Peyer's patch (tissue), 4 donors: Measurements from ENCODE around the gene MIER2. TPM values are rescaled to one million over a fixed set of nuclear protein-coding genes. Genes with fewer than 3 reads are reported as not detected.
A peak's percentile ranks its signal among the peaks of the same experiment; 100 is the strongest.

Experiments used
- DNase-seq, 3 donors: peaks; one replicate each; pipeline ENCODE4 v3.0.0-alpha.2; 2017 to 2019
- H3K27ac ChIP-seq, 4 donors: fragments of 200-600 bp; sonication (generic); one replicate each; pipeline ENCODE4 v1.5.1; 2016 to 2019
- H3K27me3 ChIP-seq, 2 donors: fragments of 200-600 bp; sonication (generic); one replicate each; pipeline ENCODE4 v1.5.1; 2019
- H3K36me3 ChIP-seq, 3 donors: fragments of 200-600 bp; sonication (generic); one replicate each; pipeline ENCODE4 v1.5.1; 2016 to 2019
- H3K4me1 ChIP-seq, 4 donors: fragments of 200-600 bp; sonication (generic); one replicate each; pipeline ENCODE4 v1.5.1; 2016 to 2019
- H3K4me3 ChIP-seq, 4 donors: fragments of 200-600 bp; sonication (generic); 1 replicate in 3 of 4; 2 replicates in 1 of 4; pipeline ENCODE4 v1.5.1; 2016 to 2019; ENCODE audit warnings: mild to moderate bottlenecking in 1 of 4
- H3K9me3 ChIP-seq, 4 donors: fragments of 200-600 bp; sonication (generic); one replicate each; pipeline ENCODE4 v1.5.1; 2016 to 2019; ENCODE audit warnings: mild to moderate bottlenecking in 1 of 4
- POLR2A ChIP-seq, 2 donors: fragments of 450-650 bp; IDR thresholded peaks; one replicate each; pipeline ENCODE4 v1.5.1; 2017; ENCODE audit warnings: antibody characterized with exemption in 2 of 2, mild to moderate bottlenecking in 2 of 2, moderate library complexity in 2 of 2
- total RNA-seq, 4 donors: library from RNA; depleted of rRNA; stranded (reverse); fragments of >200 nt; gene quantifications; one replicate each; pipeline ENCODE4 v1.1.0, GENCODE V29; 2016
- TF ChIP-seq, protein P1 (sequence below), 6 experiments: fragments of 450-650 bp in 4 of 6; fragments of 200-600 bp in 2 of 6; sonication (generic) in 1 of 6; IDR thresholded peaks; one replicate each; pipeline ENCODE4 v1.5.1; 2017 to 2019; ENCODE audit warnings: antibody characterized with exemption in 6 of 6, mild to moderate bottlenecking in 3 of 6, moderate library complexity in 1 of 6

MIER2 gene
- total RNA-seq, 4 donors from 2014 or later, result 6.0 to 27.3 (median 20.9) TPM

DNA sequence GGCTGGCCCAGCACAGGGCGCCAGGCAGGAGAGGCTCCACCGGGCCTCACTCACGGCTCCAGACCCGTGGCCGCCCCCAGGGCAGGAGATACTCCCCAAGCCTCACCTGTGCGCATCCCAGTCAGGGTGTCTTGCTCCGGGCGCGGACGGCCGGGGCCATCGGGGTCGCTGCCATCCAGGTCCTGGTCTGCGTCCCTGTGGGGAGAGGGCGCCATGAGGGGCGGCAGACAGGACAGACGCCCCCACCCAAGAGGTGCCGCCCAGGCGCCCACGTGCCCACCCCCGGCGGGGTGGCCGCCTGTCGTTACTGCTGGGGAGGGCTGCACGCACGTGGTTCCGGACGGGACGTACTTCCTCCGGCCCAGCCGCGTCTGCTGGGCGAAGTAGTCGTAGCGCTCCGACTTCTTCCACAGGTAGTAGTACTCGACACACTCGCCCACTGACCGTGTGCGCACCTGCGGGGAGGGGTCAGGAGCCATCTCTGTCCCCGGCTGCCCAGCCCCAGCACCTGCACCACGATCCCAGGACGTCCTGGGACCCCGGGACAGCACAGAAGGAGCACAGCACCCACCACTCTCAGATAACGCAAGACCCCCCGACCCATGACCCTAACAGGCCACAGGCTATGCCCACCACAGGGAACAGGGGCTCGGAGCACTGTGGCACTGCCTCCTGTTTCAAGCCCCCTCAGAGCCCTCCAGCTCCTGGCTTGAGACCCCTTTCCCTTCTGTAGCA, 36.0 kb downstream of the MIER2 start:
- Histone ChIP-seq H3K9me3 (no peaks in the 10 kb centered on the region), H3K4me3 (peak overlapping the region in 1 of 4 donors; percentile 2), H3K27ac (no peak overlapping the region), H3K27me3 (no peaks in the 10 kb centered on the region), H3K4me1 (no peaks in the 10 kb centered on the region), H3K36me3 (peaks cover 0 to 59% (median 0%) of the 10 kb centered on the region in 3 donors)
- DNase-seq, result peak in 1 of 3 donors; percentile 38
- TF ChIP-seq, protein P1, sequence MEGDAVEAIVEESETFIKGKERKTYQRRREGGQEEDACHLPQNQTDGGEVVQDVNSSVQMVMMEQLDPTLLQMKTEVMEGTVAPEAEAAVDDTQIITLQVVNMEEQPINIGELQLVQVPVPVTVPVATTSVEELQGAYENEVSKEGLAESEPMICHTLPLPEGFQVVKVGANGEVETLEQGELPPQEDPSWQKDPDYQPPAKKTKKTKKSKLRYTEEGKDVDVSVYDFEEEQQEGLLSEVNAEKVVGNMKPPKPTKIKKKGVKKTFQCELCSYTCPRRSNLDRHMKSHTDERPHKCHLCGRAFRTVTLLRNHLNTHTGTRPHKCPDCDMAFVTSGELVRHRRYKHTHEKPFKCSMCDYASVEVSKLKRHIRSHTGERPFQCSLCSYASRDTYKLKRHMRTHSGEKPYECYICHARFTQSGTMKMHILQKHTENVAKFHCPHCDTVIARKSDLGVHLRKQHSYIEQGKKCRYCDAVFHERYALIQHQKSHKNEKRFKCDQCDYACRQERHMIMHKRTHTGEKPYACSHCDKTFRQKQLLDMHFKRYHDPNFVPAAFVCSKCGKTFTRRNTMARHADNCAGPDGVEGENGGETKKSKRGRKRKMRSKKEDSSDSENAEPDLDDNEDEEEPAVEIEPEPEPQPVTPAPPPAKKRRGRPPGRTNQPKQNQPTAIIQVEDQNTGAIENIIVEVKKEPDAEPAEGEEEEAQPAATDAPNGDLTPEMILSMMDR (IDR thresholded peaks at IDR 0.05), result no peak
- no peak for TF ChIP-seq POLR2A (IDR thresholded peaks at IDR 0.05)

DNA sequence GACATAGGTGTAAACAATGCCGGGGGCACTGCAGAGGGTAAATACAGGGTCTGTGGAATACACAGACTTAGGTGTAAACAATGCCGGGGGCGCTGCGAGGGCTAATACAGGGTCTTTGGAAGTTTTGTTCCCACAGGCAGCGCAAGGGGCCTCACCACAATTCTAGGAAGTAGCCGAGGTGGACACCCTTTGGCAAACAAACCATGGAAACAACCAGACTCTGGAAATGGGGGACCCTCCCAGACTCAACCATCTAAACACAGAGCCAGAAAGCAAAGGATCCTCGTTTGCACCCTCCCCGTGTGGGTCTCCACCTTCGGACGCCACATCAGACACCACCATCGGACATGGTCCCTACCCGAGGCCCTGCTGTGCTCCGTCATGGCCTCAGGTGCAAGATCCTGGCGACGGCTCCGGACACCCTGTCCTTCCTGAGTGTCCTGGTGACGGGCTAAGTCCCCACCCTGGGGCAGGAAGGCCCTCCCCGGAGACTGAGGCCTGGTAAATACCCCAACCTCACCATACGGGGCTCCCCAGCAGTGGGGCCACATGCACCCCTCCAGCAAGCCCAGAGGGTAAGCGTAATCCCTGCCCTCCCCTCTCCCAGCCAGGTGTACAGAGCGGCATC, 36.7 kb downstream of the MIER2 start:
- Histone ChIP-seq H3K9me3 (no peaks in the 10 kb centered on the region), H3K27me3 (no peaks in the 10 kb centered on the region), H3K27ac (no peak overlapping the region), H3K36me3 (peaks cover 0 to 52% (median 0%) of the 10 kb centered on the region in 3 donors), H3K4me1 (no peaks in the 10 kb centered on the region), H3K4me3 (peak overlapping the region in 1 of 4 donors; percentile 2)
- TF ChIP-seq POLR2A (IDR thresholded peaks at IDR 0.05), result no peak
- TF ChIP-seq, protein P1 (IDR thresholded peaks at IDR 0.05), result no peak
- DNase-seq, result peak in 1 of 3 donors; percentile 42

DNA sequence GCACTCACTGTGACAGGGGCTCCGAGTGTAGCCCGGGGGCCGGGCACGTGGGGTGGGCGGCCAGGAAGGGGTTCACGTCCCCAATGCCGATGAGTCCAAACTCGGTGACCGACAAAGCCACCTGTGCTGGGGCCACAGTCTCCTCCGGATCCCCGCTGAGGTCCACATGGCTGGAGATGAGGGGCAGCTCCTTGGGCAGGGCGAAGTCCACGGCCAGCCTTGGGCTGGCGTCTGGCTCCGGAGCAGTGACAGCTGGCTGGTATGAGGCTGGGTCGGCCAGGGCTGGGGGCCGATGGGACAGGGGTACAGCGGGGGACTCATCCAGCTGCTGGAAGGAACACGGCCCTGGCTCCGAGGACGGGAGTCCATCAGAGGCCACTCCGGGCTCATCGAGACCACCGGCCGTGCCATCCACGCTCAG, 37.5 kb downstream of the MIER2 start:
- Histone ChIP-seq H3K27me3 (no peaks in the 10 kb centered on the region), H3K36me3 (peaks cover 0 to 52% (median 0%) of the 10 kb centered on the region in 3 donors), H3K27ac (no peak overlapping the region), H3K4me3 (no peak overlapping the region), H3K4me1 (no peaks in the 10 kb centered on the region), H3K9me3 (no peaks in the 10 kb centered on the region)
- peak in 1 of 3 donors; percentile 43 for DNase-seq
- TF ChIP-seq, protein P1 (IDR thresholded peaks at IDR 0.05), result no peak
- no peak for TF ChIP-seq POLR2A (IDR thresholded peaks at IDR 0.05)

DNA sequence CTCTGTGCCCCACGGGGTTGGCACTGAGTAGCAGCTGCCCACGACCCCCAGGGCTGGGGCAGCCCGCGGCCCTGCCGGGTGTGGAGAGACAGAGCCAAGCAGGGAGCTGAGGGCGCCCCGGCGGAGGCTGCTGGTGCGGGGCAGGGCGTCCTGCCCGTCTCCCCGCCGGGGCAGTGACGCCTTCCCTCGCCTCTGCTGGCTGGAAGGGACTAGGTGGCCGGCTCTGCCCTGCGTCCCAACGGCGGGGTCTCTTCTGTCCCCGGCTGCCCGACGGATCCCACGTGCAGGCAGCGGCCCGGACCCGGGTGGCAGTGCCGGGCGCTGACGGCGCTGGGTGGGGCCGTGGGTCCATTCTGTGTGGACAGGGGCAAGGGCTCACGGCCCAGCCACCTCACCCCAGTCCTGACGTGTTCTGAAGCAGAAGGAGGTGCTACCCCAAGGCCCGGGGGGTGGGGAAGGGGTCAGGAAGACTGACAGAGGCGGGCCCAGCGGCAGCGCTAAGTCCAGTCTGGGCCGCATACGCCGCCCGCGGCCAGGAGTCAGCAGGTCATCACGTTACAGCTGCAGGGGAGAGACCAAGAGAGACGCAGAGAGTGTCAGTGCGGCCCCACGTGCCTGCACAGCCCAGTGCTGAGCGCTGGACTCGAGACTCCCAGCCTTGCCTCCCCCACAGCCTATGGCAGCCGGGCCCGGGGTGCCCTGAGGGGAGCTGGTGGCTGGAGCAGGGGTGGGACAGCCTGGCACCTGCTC, 38.3 kb downstream of the MIER2 start:
- Histone ChIP-seq H3K9me3 (no peaks in the 10 kb centered on the region), H3K4me1 (no peaks in the 10 kb centered on the region), H3K36me3 (peaks cover 0 to 44% (median 0%) of the 10 kb centered on the region in 3 donors), H3K4me3 (no peak overlapping the region), H3K27ac (no peak overlapping the region), H3K27me3 (no peaks in the 10 kb centered on the region)
- peak in 1 of 3 donors; percentile 38 for DNase-seq
- TF ChIP-seq, protein P1 (IDR thresholded peaks at IDR 0.05), result no peak
- TF ChIP-seq POLR2A (IDR thresholded peaks at IDR 0.05), result no peak

DNA sequence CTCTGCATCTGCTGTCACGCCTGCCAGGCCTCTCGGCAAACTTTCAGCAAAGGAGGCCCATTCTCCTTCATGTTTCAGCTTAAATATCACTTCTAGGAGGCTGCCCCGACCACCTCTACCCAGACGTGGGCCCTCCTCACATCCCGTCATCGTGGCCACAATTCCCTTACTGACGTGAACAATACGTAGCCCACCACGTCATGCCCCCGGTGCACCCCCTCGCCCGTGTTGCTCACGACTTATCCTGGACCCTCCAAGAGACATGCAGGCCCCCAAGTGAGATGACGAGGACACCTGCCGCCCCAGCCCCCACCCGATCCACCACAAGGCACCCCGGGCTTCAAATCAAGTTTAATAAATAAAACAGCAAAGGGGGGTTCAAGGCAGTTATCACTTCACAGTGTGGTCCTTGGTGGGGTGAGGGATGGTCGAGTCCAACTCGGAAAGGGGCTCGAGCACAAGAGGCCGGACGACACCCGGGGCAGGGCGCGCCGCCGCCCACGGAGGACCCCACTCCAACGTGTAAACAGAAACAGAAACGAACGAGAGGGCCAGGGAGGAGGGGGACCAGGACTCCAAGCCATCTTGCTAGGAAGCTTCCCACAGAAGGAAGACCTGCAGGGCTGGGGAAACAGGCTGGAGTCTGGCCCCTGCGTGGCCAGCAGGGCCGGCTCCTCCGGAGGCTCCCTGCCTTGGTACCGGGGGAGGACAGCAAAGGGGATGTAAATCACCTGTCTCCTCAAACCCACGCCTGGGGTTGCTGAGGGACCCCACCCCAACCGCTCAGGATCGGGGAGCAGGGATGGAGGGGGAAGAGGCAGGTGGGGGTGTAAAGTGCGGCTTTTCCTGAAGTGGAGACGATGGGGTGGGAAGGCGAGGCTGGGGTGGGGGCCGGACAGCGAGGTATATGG, 39.1 kb downstream of the MIER2 start:
- Histone ChIP-seq H3K36me3 (peaks cover 0 to 41% (median 0%) of the 10 kb centered on the region in 3 donors), H3K4me3 (no peak overlapping the region), H3K4me1 (no peaks in the 10 kb centered on the region), H3K9me3 (no peaks in the 10 kb centered on the region), H3K27ac (no peak overlapping the region), H3K27me3 (no peaks in the 10 kb centered on the region)
- DNase-seq, result peak in 1 of 3 donors; percentile 40
- TF ChIP-seq POLR2A (IDR thresholded peaks at IDR 0.05), result no peak
- TF ChIP-seq, protein P1 (IDR thresholded peaks at IDR 0.05), result no peak
